ENCODE results near the gene CPSF7. TPM values are rescaled to one million over a fixed set of nuclear protein-coding genes. Genes with fewer than 3 reads are reported as not detected.

Gene CPSF7
- polyA plus RNA-seq, 1 of the 3 experiments (the other 2 are of a cell fraction), result 44.0 TPM

DNA sequence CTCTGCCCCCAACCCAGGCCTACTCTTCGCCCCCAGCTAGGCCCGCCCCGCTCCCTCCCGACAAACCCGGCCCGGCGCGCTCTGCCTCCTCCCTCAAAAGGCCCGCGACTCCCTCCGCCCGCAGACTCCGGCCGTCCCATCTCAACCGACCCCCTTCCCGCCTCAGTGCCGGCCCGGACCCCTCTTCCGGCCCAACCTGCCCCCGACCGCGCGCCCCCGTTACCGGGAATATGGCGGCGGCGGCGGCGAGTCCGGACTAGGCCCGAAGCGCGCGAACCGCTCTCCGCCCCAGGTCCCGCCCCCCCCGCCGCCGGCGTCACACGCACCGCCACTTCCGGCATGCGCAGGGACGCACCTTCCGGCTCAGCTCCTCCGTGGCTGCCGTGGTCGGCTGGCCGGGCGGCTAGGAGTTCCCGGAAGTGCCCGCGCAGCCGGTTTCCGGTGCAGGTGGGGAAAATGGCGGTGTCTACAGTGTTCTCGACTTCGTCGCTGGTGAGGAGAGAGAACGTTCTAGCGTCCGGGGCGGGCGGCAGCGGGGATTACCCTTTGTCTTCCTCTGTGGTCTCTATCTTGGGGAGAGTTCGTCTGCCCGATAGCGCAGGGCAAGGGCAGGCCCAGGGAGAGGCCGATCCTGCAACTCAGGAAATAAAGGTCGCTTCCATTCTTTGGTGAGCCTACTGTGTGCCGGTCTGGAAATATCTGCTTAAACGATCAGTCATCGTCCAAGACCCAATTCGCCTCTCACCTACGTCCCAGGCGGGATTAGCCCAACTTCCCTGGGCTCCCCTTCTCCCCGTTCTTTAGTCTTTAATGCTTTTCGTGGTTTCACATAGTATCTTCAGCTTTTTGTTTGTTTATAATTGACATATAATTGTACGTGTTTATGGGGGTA is at the start of gene CPSF7, which contains the start of gene SDHAF2 (continued):
- TF ChIP-seq, protein P1, sequence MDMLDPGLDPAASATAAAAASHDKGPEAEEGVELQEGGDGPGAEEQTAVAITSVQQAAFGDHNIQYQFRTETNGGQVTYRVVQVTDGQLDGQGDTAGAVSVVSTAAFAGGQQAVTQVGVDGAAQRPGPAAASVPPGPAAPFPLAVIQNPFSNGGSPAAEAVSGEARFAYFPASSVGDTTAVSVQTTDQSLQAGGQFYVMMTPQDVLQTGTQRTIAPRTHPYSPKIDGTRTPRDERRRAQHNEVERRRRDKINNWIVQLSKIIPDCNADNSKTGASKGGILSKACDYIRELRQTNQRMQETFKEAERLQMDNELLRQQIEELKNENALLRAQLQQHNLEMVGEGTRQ (IDR thresholded peaks at IDR 0.05; ENCODE audit: borderline replicate concordance, low read depth, low read length), result no peak
- TF ChIP-seq RXRA (IDR thresholded peaks at IDR 0.05; ENCODE audit: borderline replicate concordance, low read depth) (no peak), TEAD4 (IDR thresholded peaks at IDR 0.05; ENCODE audit: borderline replicate concordance, insufficient read depth) (0 out of 2 replicates have a peak, but pooled peaks have one; percentile 19)
- TF ChIP-seq, protein P2, sequence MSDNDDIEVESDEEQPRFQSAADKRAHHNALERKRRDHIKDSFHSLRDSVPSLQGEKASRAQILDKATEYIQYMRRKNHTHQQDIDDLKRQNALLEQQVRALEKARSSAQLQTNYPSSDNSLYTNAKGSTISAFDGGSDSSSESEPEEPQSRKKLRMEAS (IDR thresholded peaks at IDR 0.05; ENCODE audit: low read depth), result peak; percentile 81
- TF ChIP-seq, protein P3, sequence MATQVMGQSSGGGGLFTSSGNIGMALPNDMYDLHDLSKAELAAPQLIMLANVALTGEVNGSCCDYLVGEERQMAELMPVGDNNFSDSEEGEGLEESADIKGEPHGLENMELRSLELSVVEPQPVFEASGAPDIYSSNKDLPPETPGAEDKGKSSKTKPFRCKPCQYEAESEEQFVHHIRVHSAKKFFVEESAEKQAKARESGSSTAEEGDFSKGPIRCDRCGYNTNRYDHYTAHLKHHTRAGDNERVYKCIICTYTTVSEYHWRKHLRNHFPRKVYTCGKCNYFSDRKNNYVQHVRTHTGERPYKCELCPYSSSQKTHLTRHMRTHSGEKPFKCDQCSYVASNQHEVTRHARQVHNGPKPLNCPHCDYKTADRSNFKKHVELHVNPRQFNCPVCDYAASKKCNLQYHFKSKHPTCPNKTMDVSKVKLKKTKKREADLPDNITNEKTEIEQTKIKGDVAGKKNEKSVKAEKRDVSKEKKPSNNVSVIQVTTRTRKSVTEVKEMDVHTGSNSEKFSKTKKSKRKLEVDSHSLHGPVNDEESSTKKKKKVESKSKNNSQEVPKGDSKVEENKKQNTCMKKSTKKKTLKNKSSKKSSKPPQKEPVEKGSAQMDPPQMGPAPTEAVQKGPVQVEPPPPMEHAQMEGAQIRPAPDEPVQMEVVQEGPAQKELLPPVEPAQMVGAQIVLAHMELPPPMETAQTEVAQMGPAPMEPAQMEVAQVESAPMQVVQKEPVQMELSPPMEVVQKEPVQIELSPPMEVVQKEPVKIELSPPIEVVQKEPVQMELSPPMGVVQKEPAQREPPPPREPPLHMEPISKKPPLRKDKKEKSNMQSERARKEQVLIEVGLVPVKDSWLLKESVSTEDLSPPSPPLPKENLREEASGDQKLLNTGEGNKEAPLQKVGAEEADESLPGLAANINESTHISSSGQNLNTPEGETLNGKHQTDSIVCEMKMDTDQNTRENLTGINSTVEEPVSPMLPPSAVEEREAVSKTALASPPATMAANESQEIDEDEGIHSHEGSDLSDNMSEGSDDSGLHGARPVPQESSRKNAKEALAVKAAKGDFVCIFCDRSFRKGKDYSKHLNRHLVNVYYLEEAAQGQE (IDR thresholded peaks at IDR 0.05; ENCODE audit: low read depth, low read length), result peak; percentile 6; the same call in 1 of the 2 replicates

- no peaks in the 10 kb centered on the region for H3K9me3 ChIP-seq
- peak; percentile 89 for DNase-seq
- no peak overlapping the region; a peak in 1 of 4 replicates for H3K4me3 ChIP-seq (ENCODE audit: low read depth in 2 of 2, low read length in 1 of 2)
- H3K4me2 ChIP-seq, result no peak overlapping the region
- ChIA-PET POLR2A (interaction anchor here (0.6 kb wide), 1 partner anchor 39 kb away, joined by 3 read pairs; no protein-coding TSS in a partner anchor), CTCF (interaction anchor here (0.6 to 21.8 kb wide), 56 partner anchors 9 to 266 kb away, joined by 3 to 670 read pairs (median 5); partner anchors contain the start of genes LRRC10B and SYT7)
- no peaks in the 10 kb centered on the region for H3K79me2 ChIP-seq (ENCODE audit: insufficient read depth)
- H4K20me1 ChIP-seq (ENCODE audit: insufficient read depth), result no peaks in the 10 kb centered on the region
- no peaks in the 10 kb centered on the region for H3F3A ChIP-seq (replicated peaks; ENCODE audit: insufficient read depth)
- H3K9me2 ChIP-seq, result no peaks in the 10 kb centered on the region
- WGBS (ENCODE audit: low lambda C conversion rate), result 7% methylated on average over 7 of the region's 18 CpGs
- H3K9ac ChIP-seq, result no peak overlapping the region
- H3K36me3 ChIP-seq (replicated peaks in 1 of 2; ENCODE audit: control insufficient read depth in 1 of 2, insufficient read depth in 2 of 2, low read length in 1 of 2), result peaks cover 0 to under 1% of the 10 kb centered on the region in 2 experiments
- H2AFZ ChIP-seq (ENCODE audit: low read depth), result no peak overlapping the region
- H3K4me1 ChIP-seq (ENCODE audit: control insufficient read depth in 1 of 2, insufficient read depth in 2 of 2, low read depth in 1 of 2, low read length in 1 of 2), result peaks cover 0 to 12% of the 10 kb centered on the region in 2 experiments; a peak in 1 of 4 replicates
- TF ChIP-seq NRF1 (IDR thresholded peaks at IDR 0.05; ENCODE audit: low read depth, low read length), result no peak
- TF ChIP-seq, protein P4, sequence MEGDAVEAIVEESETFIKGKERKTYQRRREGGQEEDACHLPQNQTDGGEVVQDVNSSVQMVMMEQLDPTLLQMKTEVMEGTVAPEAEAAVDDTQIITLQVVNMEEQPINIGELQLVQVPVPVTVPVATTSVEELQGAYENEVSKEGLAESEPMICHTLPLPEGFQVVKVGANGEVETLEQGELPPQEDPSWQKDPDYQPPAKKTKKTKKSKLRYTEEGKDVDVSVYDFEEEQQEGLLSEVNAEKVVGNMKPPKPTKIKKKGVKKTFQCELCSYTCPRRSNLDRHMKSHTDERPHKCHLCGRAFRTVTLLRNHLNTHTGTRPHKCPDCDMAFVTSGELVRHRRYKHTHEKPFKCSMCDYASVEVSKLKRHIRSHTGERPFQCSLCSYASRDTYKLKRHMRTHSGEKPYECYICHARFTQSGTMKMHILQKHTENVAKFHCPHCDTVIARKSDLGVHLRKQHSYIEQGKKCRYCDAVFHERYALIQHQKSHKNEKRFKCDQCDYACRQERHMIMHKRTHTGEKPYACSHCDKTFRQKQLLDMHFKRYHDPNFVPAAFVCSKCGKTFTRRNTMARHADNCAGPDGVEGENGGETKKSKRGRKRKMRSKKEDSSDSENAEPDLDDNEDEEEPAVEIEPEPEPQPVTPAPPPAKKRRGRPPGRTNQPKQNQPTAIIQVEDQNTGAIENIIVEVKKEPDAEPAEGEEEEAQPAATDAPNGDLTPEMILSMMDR (IDR thresholded peaks at IDR 0.05), result peak; percentile 92
- TF ChIP-seq MEF2A (IDR thresholded peaks at IDR 0.05; ENCODE audit: borderline replicate concordance, low read depth), result no peak
- peak; percentile 86 for TF ChIP-seq SMC3 (IDR thresholded peaks at IDR 0.05; ENCODE audit: low read depth, low read length)
- TF ChIP-seq RAD21 (IDR thresholded peaks at IDR 0.05; ENCODE audit: low read length), result peak; percentile 88
- H3K27me3 ChIP-seq (ENCODE audit: insufficient read depth), result no peaks in the 10 kb centered on the region
- H3K27ac ChIP-seq (ENCODE audit: low read depth in 2 of 2, low read length in 1 of 2), result no peak overlapping the region
These were observed 48.0 kb upstream of the CPSF7 start for GRCh38 chr11:61477727-61478148.
